WERI-Rb-1 (cell line): ENCODE results near the gene PLEKHH1.
A peak's percentile ranks its signal among the peaks of the same experiment; 100 is the strongest.

ENCODE experiments used
- DNase-seq: peaks from one replicate; pipeline ENCODE4 v3.0.0-alpha.2; 2020
- H3K27ac ChIP-seq: fragments of 250-450 bp; sonication (Bioruptor Pico); 2 replicates; pipeline ENCODE4 v1.5.1; 2020; ENCODE audit warnings: mild to moderate bottlenecking, moderate library complexity
- H3K27me3 ChIP-seq: fragments of 250-450 bp; sonication (Bioruptor Pico); 2 replicates; pipeline ENCODE4 v1.5.1; 2021; ENCODE audit warnings: mild to moderate bottlenecking, low read depth, moderate library complexity; ENCODE audit not compliant: insufficient read depth, severe bottlenecking
- H3K36me3 ChIP-seq: fragments of 250-450 bp; sonication (Bioruptor Pico); 2 replicates; pipeline ENCODE4 v1.5.1; 2020; ENCODE audit warnings: mild to moderate bottlenecking, moderate library complexity
- H3K4me3 ChIP-seq: 2 replicates; pipeline ENCODE4 v1.5.1; 2011; ENCODE audit warnings: low read depth, mild to moderate bottlenecking, control low read depth, low read length
- H3K9me3 ChIP-seq: fragments of 250-450 bp; sonication (Bioruptor Pico); 2 replicates; pipeline ENCODE4 v1.5.1; 2021; ENCODE audit warnings: mild to moderate bottlenecking, moderate library complexity; ENCODE audit not compliant: severe bottlenecking
- CTCF ChIP-seq: IDR thresholded peaks from 2 replicates; pipeline ENCODE4 v1.5.1; 2011; ENCODE audit warnings: low read depth, mild to moderate bottlenecking, control low read depth, inconsistent platforms, low read length

Gene PLEKHH1

GRCh38 chr14:67570453-67570852, 37.4 kb downstream of the PLEKHH1 start:
- Histone ChIP-seq H3K27ac (no peak overlapping the region), H3K27me3 (no peaks in the 10 kb centered on the region), H3K36me3 (no peaks in the 10 kb centered on the region), H3K4me3 (no peak overlapping the region), H3K9me3 (no peaks in the 10 kb centered on the region)
- no peak for TF ChIP-seq CTCF
- DNase-seq = no peak

- no peak overlapping the region for H3K4me3 ChIP-seq
- peak; percentile 76 for DNase-seq
- H3K27me3 ChIP-seq = no peaks in the 10 kb centered on the region
- H3K27ac ChIP-seq = no peak overlapping the region
- no peaks in the 10 kb centered on the region for H3K9me3 ChIP-seq
- peak; percentile 91 for TF ChIP-seq CTCF
- H3K36me3 ChIP-seq = no peaks in the 10 kb centered on the region
Measured at GRCh38 chr14:67571275-67571990, 38.3 kb downstream of the PLEKHH1 start.

GRCh38 chr14:67571991-67572323, 38.9 kb downstream of the PLEKHH1 start:
- no peak for DNase-seq
- no peaks in the 10 kb centered on the region for H3K36me3 ChIP-seq
- no peak overlapping the region for H3K27ac ChIP-seq
- no peak for TF ChIP-seq CTCF
- no peak overlapping the region for H3K4me3 ChIP-seq
- no peaks in the 10 kb centered on the region for H3K9me3 ChIP-seq
- H3K27me3 ChIP-seq = no peaks in the 10 kb centered on the region

GRCh38 chr14:67572608-67573007, 39.5 kb downstream of the PLEKHH1 start:
- TF ChIP-seq CTCF = no peak
- Histone ChIP-seq H3K27ac (no peak overlapping the region), H3K27me3 (no peaks in the 10 kb centered on the region), H3K4me3 (no peak overlapping the region), H3K36me3 (no peaks in the 10 kb centered on the region), H3K9me3 (no peaks in the 10 kb centered on the region)
- DNase-seq = no peak

GRCh38 chr14:67573228-67574010, 40.3 kb downstream of the PLEKHH1 start:
- H3K36me3 ChIP-seq = no peaks in the 10 kb centered on the region
- no peak overlapping the region for H3K27ac ChIP-seq
- no peak for DNase-seq
- no peak for TF ChIP-seq CTCF
- no peaks in the 10 kb centered on the region for H3K9me3 ChIP-seq
- no peak overlapping the region for H3K4me3 ChIP-seq
- no peaks in the 10 kb centered on the region for H3K27me3 ChIP-seq

GRCh38 chr14:67574156-67574555, 41.1 kb downstream of the PLEKHH1 start:
- no peak overlapping the region for H3K4me3 ChIP-seq
- no peaks in the 10 kb centered on the region for H3K36me3 ChIP-seq

More at GRCh38 chr14:67574156-67574555, 41.1 kb downstream of the PLEKHH1 start:
- H3K9me3 ChIP-seq = no peaks in the 10 kb centered on the region
- TF ChIP-seq CTCF = no peak
- H3K27me3 ChIP-seq = no peaks in the 10 kb centered on the region
- no peak for DNase-seq
- H3K27ac ChIP-seq = no peak overlapping the region
